DOHH2 (cell line): ENCODE results near the gene RAD51D.

Experiments
- H3F3A ChIP-seq: fragments of 200-600 bp; sonication (generic), shearing (Covaris generic); 2 replicates; pipeline ENCODE4 v1.6.0; 2016; ENCODE audit warnings: antibody characterized with exemption, mild to moderate bottlenecking; ENCODE audit not compliant: control insufficient read depth, insufficient read depth
- H3K27ac ChIP-seq: fragments of 200-600 bp; sonication (generic); 2 replicates; pipeline ENCODE4 v1.5.1; 2014; ENCODE audit warnings: low read depth, mild to moderate bottlenecking, low read length, moderate library complexity
- H3K27me3 ChIP-seq: fragments of 200-600 bp; sonication (generic); 2 replicates; pipeline ENCODE4 v1.6.1; 2014; ENCODE audit warnings: mild to moderate bottlenecking, low read length, mixed read lengths; ENCODE audit not compliant: control insufficient read depth
- H3K36me3 ChIP-seq: fragments of 200-600 bp; sonication (generic); 2 replicates; pipeline ENCODE4 v1.6.1; 2014; ENCODE audit warnings: mild to moderate bottlenecking, low read length, moderate library complexity, mixed read lengths; ENCODE audit not compliant: control insufficient read depth
- H3K4me1 ChIP-seq: fragments of 200-600 bp; sonication (generic); 2 replicates; pipeline ENCODE4 v1.6.1; 2014; ENCODE audit warnings: mild to moderate bottlenecking, low read length, mixed read lengths; ENCODE audit not compliant: control insufficient read depth
- H3K4me2 ChIP-seq: fragments of 200-600 bp; sonication (generic); 2 replicates; pipeline ENCODE4 v1.6.0; 2014; ENCODE audit warnings: mild to moderate bottlenecking, low read length, moderate library complexity
- H3K4me3 ChIP-seq: fragments of 200-600 bp; sonication (generic); 2 replicates; pipeline ENCODE4 v1.5.1; 2014; ENCODE audit warnings: mild to moderate bottlenecking, low read length, mixed read lengths
- H3K79me2 ChIP-seq: fragments of 200-600 bp; sonication (generic); 2 replicates; pipeline ENCODE4 v1.6.1; 2014; ENCODE audit warnings: mild to moderate bottlenecking, low read length, mixed read lengths; ENCODE audit not compliant: control insufficient read depth
- H3K9me2 ChIP-seq: fragments of 200-600 bp; sonication (generic); replicated peaks from 2 replicates; pipeline ENCODE4 v1.6.1; 2014; ENCODE audit warnings: mild to moderate bottlenecking, low read length, mixed read lengths; ENCODE audit not compliant: control insufficient read depth
- H3K9me3 ChIP-seq: fragments of 200-600 bp; sonication (generic); 2 replicates; pipeline ENCODE4 v1.6.1; 2014; ENCODE audit warnings: antibody characterized with exemption, low read length, mixed read lengths; ENCODE audit not compliant: control insufficient read depth, insufficient read depth
- H4K20me1 ChIP-seq: fragments of 200-600 bp; sonication (generic); 2 replicates; pipeline ENCODE4 v1.6.0; 2014; ENCODE audit warnings: low read depth, mild to moderate bottlenecking, antibody characterized with exemption, low read length, moderate library complexity; ENCODE audit not compliant: control insufficient read depth, insufficient read depth
- CTCF ChIP-seq: fragments of 200-600 bp; sonication (generic); IDR thresholded peaks from one replicate; pipeline ENCODE4 v1.5.1; 2014; ENCODE audit warnings: antibody characterized with exemption, mild to moderate bottlenecking, low read depth, low read length; ENCODE audit not compliant: poor library complexity, severe bottlenecking
- EZH2phosphoT487 ChIP-seq: fragments of 200-600 bp; sonication (generic); IDR thresholded peaks from 2 replicates; pipeline ENCODE4 v1.6.1; 2017; ENCODE audit warnings: borderline replicate concordance, mild to moderate bottlenecking, antibody characterized with exemption, low read length, moderate library complexity, mixed read lengths

Gene RAD51D

GRCh38 chr17:35056013-35056412 is 63.6 kb downstream of the RAD51D start:
- Histone ChIP-seq H3K79me2 (no peaks in the 10 kb centered on the region), H3K36me3 (no peaks in the 10 kb centered on the region), H3K9me2 (no peaks in the 10 kb centered on the region), H3K27me3 (no peaks in the 10 kb centered on the region), H3F3A (no peaks in the 10 kb centered on the region), H4K20me1 (no peaks in the 10 kb centered on the region), H3K4me2 (no peak overlapping the region), H3K9me3 (no peaks in the 10 kb centered on the region), H3K4me3 (no peak overlapping the region), H3K27ac (no peak overlapping the region), H3K4me1 (peaks cover 10% of the 10 kb centered on the region)
- TF ChIP-seq CTCF (no peak), EZH2phosphoT487 (no peak)

- TF ChIP-seq EZH2phosphoT487 = no peak
- TF ChIP-seq CTCF = no peak
- Histone ChIP-seq H3K27me3 (no peaks in the 10 kb centered on the region), H3K36me3 (no peaks in the 10 kb centered on the region), H3K4me1 (peaks cover 14% of the 10 kb centered on the region), H3K9me3 (no peaks in the 10 kb centered on the region), H4K20me1 (no peaks in the 10 kb centered on the region), H3F3A (no peaks in the 10 kb centered on the region), H3K4me3 (no peak overlapping the region), H3K27ac (no peak overlapping the region), H3K9me2 (no peaks in the 10 kb centered on the region), H3K79me2 (no peaks in the 10 kb centered on the region), H3K4me2 (no peak overlapping the region)
These were observed 66.5 kb downstream of the RAD51D start for GRCh38 chr17:35053204-35053603.

GRCh38 chr17:35052780-35053179 is 66.9 kb downstream of the RAD51D start:
- Histone ChIP-seq H3K27me3 (no peaks in the 10 kb centered on the region), H3K79me2 (no peaks in the 10 kb centered on the region), H3K4me3 (no peak overlapping the region), H3K36me3 (no peaks in the 10 kb centered on the region), H3K9me3 (no peaks in the 10 kb centered on the region), H3K4me2 (no peak overlapping the region), H3K4me1 (peaks cover 14% of the 10 kb centered on the region), H3K27ac (no peak overlapping the region), H3F3A (no peaks in the 10 kb centered on the region), H3K9me2 (no peaks in the 10 kb centered on the region), H4K20me1 (no peaks in the 10 kb centered on the region)
- TF ChIP-seq CTCF (no peak), EZH2phosphoT487 (no peak)

- TF ChIP-seq CTCF (no peak), EZH2phosphoT487 (no peak)
- Histone ChIP-seq H3K9me3 (no peaks in the 10 kb centered on the region), H3K4me3 (no peak overlapping the region), H3K9me2 (no peaks in the 10 kb centered on the region), H4K20me1 (no peaks in the 10 kb centered on the region), H3K27me3 (no peaks in the 10 kb centered on the region), H3K4me2 (no peak overlapping the region), H3K27ac (no peak overlapping the region), H3K4me1 (peaks cover 14% of the 10 kb centered on the region), H3K36me3 (no peaks in the 10 kb centered on the region), H3K79me2 (no peaks in the 10 kb centered on the region), H3F3A (no peaks in the 10 kb centered on the region)
These were observed 67.4 kb downstream of the RAD51D start for GRCh38 chr17:35052241-35052610.
